Gastroesophageal sphincter (tissue), 3 donors: ENCODE results near the gene NAA11.

Experiments used
- EP300 ChIP-seq: sonication (generic); formaldehyde crosslinking; IDR thresholded peaks from one replicate; pipeline ENCODE4 v1.6.1; 2017; ENCODE audit warnings: antibody characterized with exemption, mild to moderate bottlenecking
- POLR2A ChIP-seq, 2 donors: fragments of 450-650 bp; IDR thresholded peaks; one replicate each; pipeline ENCODE4 v1.6.1; 2017; ENCODE audit warnings: antibody characterized with exemption in 2 of 2, mild to moderate bottlenecking in 2 of 2, moderate library complexity in 1 of 2
- POLR2AphosphoS5 ChIP-seq: sonication (generic); formaldehyde crosslinking; IDR thresholded peaks from one replicate; pipeline ENCODE4 v1.6.1; 2017; ENCODE audit warnings: antibody characterized with exemption
- TF ChIP-seq, protein P1 (sequence below), 4 experiments: fragments of 200-600 bp in 2 of 4; fragments of 450-650 bp in 2 of 4; sonication (generic) in 1 of 4; IDR thresholded peaks; one replicate each; pipeline ENCODE4 v1.5.1; 2017 to 2019; ENCODE audit warnings: antibody characterized with exemption in 4 of 4, mild to moderate bottlenecking in 2 of 4, moderate library complexity in 2 of 4

GRCh38 chr4:79290376-79290775, 35.5 kb downstream of the NAA11 start:
- TF ChIP-seq, protein P1, sequence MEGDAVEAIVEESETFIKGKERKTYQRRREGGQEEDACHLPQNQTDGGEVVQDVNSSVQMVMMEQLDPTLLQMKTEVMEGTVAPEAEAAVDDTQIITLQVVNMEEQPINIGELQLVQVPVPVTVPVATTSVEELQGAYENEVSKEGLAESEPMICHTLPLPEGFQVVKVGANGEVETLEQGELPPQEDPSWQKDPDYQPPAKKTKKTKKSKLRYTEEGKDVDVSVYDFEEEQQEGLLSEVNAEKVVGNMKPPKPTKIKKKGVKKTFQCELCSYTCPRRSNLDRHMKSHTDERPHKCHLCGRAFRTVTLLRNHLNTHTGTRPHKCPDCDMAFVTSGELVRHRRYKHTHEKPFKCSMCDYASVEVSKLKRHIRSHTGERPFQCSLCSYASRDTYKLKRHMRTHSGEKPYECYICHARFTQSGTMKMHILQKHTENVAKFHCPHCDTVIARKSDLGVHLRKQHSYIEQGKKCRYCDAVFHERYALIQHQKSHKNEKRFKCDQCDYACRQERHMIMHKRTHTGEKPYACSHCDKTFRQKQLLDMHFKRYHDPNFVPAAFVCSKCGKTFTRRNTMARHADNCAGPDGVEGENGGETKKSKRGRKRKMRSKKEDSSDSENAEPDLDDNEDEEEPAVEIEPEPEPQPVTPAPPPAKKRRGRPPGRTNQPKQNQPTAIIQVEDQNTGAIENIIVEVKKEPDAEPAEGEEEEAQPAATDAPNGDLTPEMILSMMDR (IDR thresholded peaks at IDR 0.05): no peak
- TF ChIP-seq POLR2A (IDR thresholded peaks at IDR 0.05) (no peak), POLR2AphosphoS5 (no peak), EP300 (no peak)
